HG02642 (cell line): ENCODE results near the gene RFX7.
A peak's percentile ranks its signal among the peaks of the same experiment; 100 is the strongest.
"Not testable (repeated sequence)": the region's sequence is repeated elsewhere in the genome, so short reads cannot be mapped to it uniquely, and the experiment has no call there.

Experiments
- ATAC-seq: cut with Tn5 transposase; IDR thresholded peaks from one replicate; pipeline ENCODE4 v1.9.1; 2021; ENCODE audit warnings: mild to moderate bottlenecking; ENCODE audit not compliant: unreplicated experiment, poor library complexity

RFX7 gene

GRCh38 chr15:56208185-56208584, 35.5 kb downstream of the RFX7 start:
- no peak for ATAC-seq

- ATAC-seq: no peak
Measured at GRCh38 chr15:56207711-56208110, 36.0 kb downstream of the RFX7 start.

- ATAC-seq: peak; percentile 68
Measured at GRCh38 chr15:56207092-56207491, 36.6 kb downstream of the RFX7 start.

- no peak for ATAC-seq
Measured at GRCh38 chr15:56205061-56205876, 38.4 kb downstream of the RFX7 start.

- ATAC-seq: not testable (repeated sequence)
Measured at GRCh38 chr15:56203312-56203922, 40.3 kb downstream of the RFX7 start.

GRCh38 chr15:56202701-56203100, 41.0 kb downstream of the RFX7 start:
- ATAC-seq: no peak

- ATAC-seq: peak; percentile 62
Measured at GRCh38 chr15:56199038-56199437, 44.6 kb downstream of the RFX7 start.

GRCh38 chr15:56194035-56194434, 49.6 kb downstream of the RFX7 start:
- no peak for ATAC-seq

GRCh38 chr15:56192659-56193442, 50.8 kb downstream of the RFX7 start:
- ATAC-seq: no peak

GRCh38 chr15:56187665-56188064, 56.0 kb downstream of the RFX7 start:
- ATAC-seq: no peak

GRCh38 chr15:56185980-56186379, 57.7 kb downstream of the RFX7 start:
- ATAC-seq: no peak

- ATAC-seq: no peak
Measured at GRCh38 chr15:56184516-56184915, 59.2 kb downstream of the RFX7 start.

GRCh38 chr15:56180851-56181250, 62.8 kb downstream of the RFX7 start:
- ATAC-seq: no peak

GRCh38 chr15:56176996-56177395, 66.7 kb downstream of the RFX7 start:
- no peak for ATAC-seq

GRCh38 chr15:56175788-56176187, 67.9 kb downstream of the RFX7 start:
- no peak for ATAC-seq

- ATAC-seq: no peak
Measured at GRCh38 chr15:56174649-56175048, 69.0 kb downstream of the RFX7 start.

- no peak for ATAC-seq
Measured at GRCh38 chr15:56168394-56168793, 75.3 kb downstream of the RFX7 start.

GRCh38 chr15:56165234-56165633, 78.4 kb downstream of the RFX7 start:
- ATAC-seq: no peak

GRCh38 chr15:56160966-56161365, 82.7 kb downstream of the RFX7 start:
- ATAC-seq: no peak

GRCh38 chr15:56156877-56157276, 86.8 kb downstream of the RFX7 start:
- no peak for ATAC-seq

GRCh38 chr15:56155278-56155677, 88.4 kb downstream of the RFX7 start:
- not testable (repeated sequence) for ATAC-seq
